C4-2B (cell line): Measurements from ENCODE around the gene CDKL1.

Source experiments
- H3K27ac ChIP-seq: fragments of 450-650 bp; 2 replicates; pipeline ENCODE4 v1.5.1; 2017
- ZFX ChIP-seq: fragments of 450-650 bp; IDR thresholded peaks from 2 replicates; pipeline ENCODE4 v1.6.1; 2017
- TF ChIP-seq, protein P1 (sequence below): fragments of 450-650 bp; conservative IDR thresholded peaks from 2 replicates; pipeline ENCODE4 v1.5.1; 2017; ENCODE audit warnings: mild to moderate bottlenecking

Gene CDKL1

GRCh38 chr14:50348933-50349332, 47.7 kb downstream of the CDKL1 start:
- H3K27ac ChIP-seq = no peak overlapping the region
- no peak for TF ChIP-seq ZFX
- TF ChIP-seq, protein P1, sequence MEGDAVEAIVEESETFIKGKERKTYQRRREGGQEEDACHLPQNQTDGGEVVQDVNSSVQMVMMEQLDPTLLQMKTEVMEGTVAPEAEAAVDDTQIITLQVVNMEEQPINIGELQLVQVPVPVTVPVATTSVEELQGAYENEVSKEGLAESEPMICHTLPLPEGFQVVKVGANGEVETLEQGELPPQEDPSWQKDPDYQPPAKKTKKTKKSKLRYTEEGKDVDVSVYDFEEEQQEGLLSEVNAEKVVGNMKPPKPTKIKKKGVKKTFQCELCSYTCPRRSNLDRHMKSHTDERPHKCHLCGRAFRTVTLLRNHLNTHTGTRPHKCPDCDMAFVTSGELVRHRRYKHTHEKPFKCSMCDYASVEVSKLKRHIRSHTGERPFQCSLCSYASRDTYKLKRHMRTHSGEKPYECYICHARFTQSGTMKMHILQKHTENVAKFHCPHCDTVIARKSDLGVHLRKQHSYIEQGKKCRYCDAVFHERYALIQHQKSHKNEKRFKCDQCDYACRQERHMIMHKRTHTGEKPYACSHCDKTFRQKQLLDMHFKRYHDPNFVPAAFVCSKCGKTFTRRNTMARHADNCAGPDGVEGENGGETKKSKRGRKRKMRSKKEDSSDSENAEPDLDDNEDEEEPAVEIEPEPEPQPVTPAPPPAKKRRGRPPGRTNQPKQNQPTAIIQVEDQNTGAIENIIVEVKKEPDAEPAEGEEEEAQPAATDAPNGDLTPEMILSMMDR = no peak

DNA sequence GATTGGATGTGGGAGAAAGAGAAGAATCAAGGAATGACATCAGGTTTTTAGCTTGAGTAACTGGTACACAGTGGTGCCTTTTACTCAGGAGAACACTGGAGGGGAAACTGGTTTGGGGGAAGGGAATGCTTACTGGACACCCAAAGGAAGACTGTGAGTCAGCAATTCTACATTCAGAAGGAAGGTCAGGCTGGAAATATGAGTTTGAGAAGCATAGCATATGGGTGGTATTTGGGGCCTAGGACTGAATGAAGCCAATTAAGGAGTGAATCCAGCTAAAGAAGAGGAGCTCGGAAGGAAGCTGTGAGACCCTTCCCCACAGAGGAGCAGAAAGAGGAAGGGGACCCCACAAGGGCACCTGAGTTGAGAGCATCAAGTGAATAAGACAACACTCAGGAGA, 49.2 kb downstream of the CDKL1 start:
- TF ChIP-seq ZFX = no peak
- TF ChIP-seq, protein P1 = no peak
- H3K27ac ChIP-seq = peak overlapping the region; percentile 36; the same call in 1 of the 2 replicates

DNA sequence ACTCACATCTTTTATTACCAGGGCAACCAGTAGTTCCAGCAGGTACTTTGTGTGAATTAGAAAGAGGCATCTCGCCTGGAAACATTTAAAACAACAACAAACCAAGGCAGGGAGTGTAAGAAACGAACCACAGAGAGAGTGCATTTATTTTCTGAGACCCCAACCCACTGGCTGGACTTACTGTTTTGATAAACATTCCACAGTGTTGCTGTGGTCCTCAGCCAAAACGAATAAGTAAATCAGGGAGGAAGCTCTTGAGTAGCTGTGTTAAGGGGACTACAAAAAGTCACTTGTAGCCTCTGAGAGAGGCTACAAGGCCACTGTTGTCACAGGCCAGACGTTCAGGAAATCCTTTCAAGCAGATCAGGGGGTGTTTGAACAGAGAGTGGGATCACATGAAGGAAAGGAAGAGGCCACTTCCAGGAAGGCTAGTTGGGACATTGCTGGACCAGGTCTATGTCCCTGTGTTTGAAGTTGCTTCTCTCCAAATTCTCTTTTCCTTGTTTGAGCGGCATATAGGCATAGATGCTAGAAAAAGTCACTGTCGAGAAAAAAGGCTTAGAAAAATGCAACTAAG, 50.7 kb downstream of the CDKL1 start:
- TF ChIP-seq, protein P1 = no peak
- no peak for TF ChIP-seq ZFX
- no peak overlapping the region for H3K27ac ChIP-seq

GRCh38 chr14:50344876-50345563, 51.7 kb downstream of the CDKL1 start:
- no peak overlapping the region for H3K27ac ChIP-seq
- TF ChIP-seq ZFX = no peak
- TF ChIP-seq, protein P1 = no peak

DNA sequence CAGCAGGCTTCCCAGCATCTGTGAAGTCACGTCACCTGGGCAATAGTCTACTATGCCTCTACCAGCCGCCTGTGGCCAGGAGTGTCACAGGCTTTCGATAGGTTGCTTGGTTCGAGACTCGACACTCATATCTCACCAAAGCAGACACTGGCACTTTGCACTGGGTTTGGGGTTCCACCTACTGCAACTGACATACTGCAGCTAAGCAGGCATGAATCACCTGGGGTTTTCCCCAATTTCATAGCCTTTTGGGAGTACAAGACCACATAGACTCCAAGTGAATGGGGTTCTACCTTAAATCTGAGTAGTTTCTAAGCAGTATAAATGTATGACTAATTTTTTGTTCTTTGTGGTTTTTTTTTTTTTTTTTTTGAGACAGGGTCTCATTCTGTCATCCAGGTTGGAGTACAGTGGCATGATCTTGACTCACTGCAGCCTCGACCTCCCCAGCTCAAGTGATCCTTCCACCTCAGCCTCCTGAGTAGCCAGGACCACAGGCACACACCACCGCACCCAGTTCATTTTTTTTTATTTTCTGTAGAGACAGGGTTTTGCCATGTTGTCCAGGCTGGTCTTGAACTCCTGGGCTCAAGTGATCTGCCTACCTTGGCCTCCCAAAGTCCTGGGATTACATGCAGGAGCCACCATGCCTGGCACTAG, 52.4 kb downstream of the CDKL1 start:
- no peak for TF ChIP-seq ZFX
- TF ChIP-seq, protein P1 = no peak
- no peak overlapping the region; the same call in 1 of the 2 replicates for H3K27ac ChIP-seq

- TF ChIP-seq, protein P1 = no peak
- no peak for TF ChIP-seq ZFX
- H3K27ac ChIP-seq = no peak overlapping the region
Observed at GRCh38 chr14:50343434-50343833, 53.2 kb downstream of the CDKL1 start.
